K562 (cell line): Measurements from ENCODE around the gene ACSL6. TPM values are rescaled to one million over a fixed set of nuclear protein-coding genes. Genes with fewer than 3 reads are reported as not detected.

Experiments
- ATAC-seq: fragments of 200-7000 bp; cut with Tn5 transposase; 3 replicates; pipeline ENCODE4 v1.9.1; 2020; ENCODE audit warnings: moderate library complexity
- BruUV-seq: library from RNA; stranded (reverse); fragments of 400-500 nt; replicated peaks from 2 replicates; lab custom pipeline; 2021; lab: Mats Ljungman, UMichigan
- CTCF ChIA-PET: fragments of 300-600 bp; formaldehyde crosslinking; extraction: SDS; loops from one replicate; lab custom pipeline; 2021; ENCODE audit warnings: low intra/inter-chr PET ratio; lab: Yijun Ruan, JAX
- POLR2A ChIA-PET: fragments of 300-600, 350-650 bp; sonication (Branson Sonifier 250); formaldehyde crosslinking; extraction: SDS; loops from one replicate; lab custom pipeline; 2021; ENCODE audit warnings: antibody characterized with exemption, inconsistent platforms; lab: Yijun Ruan, JAX
- DNase-seq, 4 experiments: peaks; one replicate each; pipeline versions ENCODE4 v3.0.0 to v3.0.0-alpha.2; 2011 to 2018; ENCODE audit warnings: low spot score in 3 of 4, mixed read lengths in 3 of 4; ENCODE audit errors: extremely low read depth in 1 of 4
- FAIRE-seq: peaks from 2 replicates; lab custom pipeline; 2011; peaks lifted over from hg19 to GRCh38; lab: Jason Lieb, UNC
- H2AFZ ChIP-seq: 2 replicates; pipeline ENCODE4 v1.6.0; 2011; ENCODE audit warnings: low read depth, low read length, control low read depth, inconsistent platforms
- H3K27ac ChIP-seq: fragments of 200-600 bp; 3 replicates; pipeline ENCODE4 v1.8.0; 2011; ENCODE audit warnings: low read depth, mild to moderate bottlenecking, control low read depth, inconsistent platforms, low read length, moderate library complexity, mixed read lengths; ENCODE audit errors: extremely low read depth
- H3K27me3 ChIP-seq, 2 experiments: fragments of 300-600 bp in 1 of 2; 2 replicates in 1 of 2; 3 replicates in 1 of 2; pipeline versions ENCODE4 v1.6.0 to v1.8.0; 2011; ENCODE audit warnings: inconsistent platforms in 2 of 2, low read length in 2 of 2, mild to moderate bottlenecking in 1 of 2, mixed read lengths in 1 of 2, moderate library complexity in 1 of 2; ENCODE audit not compliant: control insufficient read depth in 2 of 2, insufficient read depth in 2 of 2
- H3K36me3 ChIP-seq: fragments of 300-600 bp; 3 replicates; pipeline ENCODE4 v1.8.0; 2011; ENCODE audit warnings: mild to moderate bottlenecking, low read length, inconsistent platforms; ENCODE audit not compliant: control insufficient read depth, insufficient read depth
- H3K4me1 ChIP-seq, 2 experiments: fragments of 200-600 bp in 1 of 2; replicated peaks in 1 of 2; 2 replicates in 1 of 2; 3 replicates in 1 of 2; pipeline versions ENCODE4 v1.5.1 to v1.8.0; 2011; ENCODE audit warnings: inconsistent platforms in 2 of 2, low read length in 2 of 2, mild to moderate bottlenecking in 1 of 2, mixed read lengths in 1 of 2, moderate library complexity in 1 of 2; ENCODE audit not compliant: control insufficient read depth in 2 of 2, insufficient read depth in 2 of 2
- H3K4me2 ChIP-seq: 2 replicates; pipeline ENCODE4 v1.6.1; 2011; ENCODE audit warnings: low read length, control low read depth, inconsistent platforms, mixed read lengths; ENCODE audit not compliant: insufficient read depth
- H3K4me3 ChIP-seq: fragments of 200-600 bp; sonication (generic), shearing (Covaris generic); 2 replicates; pipeline ENCODE4 v1.5.1; 2016; ENCODE audit warnings: control low read depth, inconsistent platforms
- H3K79me2 ChIP-seq: fragments of 200-600 bp; 3 replicates; pipeline ENCODE4 v1.8.0; 2011; ENCODE audit warnings: low read length, inconsistent platforms; ENCODE audit not compliant: control insufficient read depth, insufficient read depth
- H3K9ac ChIP-seq, 2 experiments: 2 replicates each; pipeline versions ENCODE4 v1.6.0 to v1.6.1; 2011; ENCODE audit warnings: low read depth in 2 of 2, low read length in 2 of 2, control low read depth in 1 of 2, inconsistent platforms in 1 of 2, mild to moderate bottlenecking in 1 of 2, mixed read lengths in 1 of 2; ENCODE audit not compliant: insufficient read depth in 1 of 2
- H3K9me1 ChIP-seq: one replicate; pipeline ENCODE4 v1.6.0; 2011; ENCODE audit warnings: inconsistent platforms, mild to moderate bottlenecking, low read length, moderate library complexity; ENCODE audit not compliant: control insufficient read depth, insufficient read depth
- H3K9me3 ChIP-seq: replicated peaks from 2 replicates; pipeline ENCODE4 v1.5.1; 2011; ENCODE audit warnings: low read depth, low read length, inconsistent platforms; ENCODE audit not compliant: control insufficient read depth, insufficient read depth
- H4K20me1 ChIP-seq: replicated peaks from 2 replicates; pipeline ENCODE4 v1.6.1; 2011; ENCODE audit warnings: low read length, inconsistent platforms, mixed read lengths; ENCODE audit not compliant: control insufficient read depth, insufficient read depth
- CBX1 ChIP-seq: sonication (generic); IDR thresholded peaks from 2 replicates; pipeline ENCODE4 v1.6.1; 2016; ENCODE audit warnings: antibody characterized with exemption, low read depth, mild to moderate bottlenecking
- CHCHD3 ChIP-seq: fragments of 250-450 bp; sonication (Bioruptor Pico); IDR thresholded peaks from 2 replicates; pipeline ENCODE4 v2.1.2; 2022; ENCODE audit warnings: mild to moderate bottlenecking
- HLTF ChIP-seq: fragments of 450-650 bp; IDR thresholded peaks from 2 replicates; pipeline ENCODE4 v1.6.1; 2016
- KLF6 ChIP-seq: fragments of 250-450 bp; sonication (Bioruptor Pico); IDR thresholded peaks from 2 replicates; pipeline ENCODE4 v1.4.0; 2020; ENCODE audit warnings: mild to moderate bottlenecking, moderate library complexity, borderline replicate concordance
- MCM3 ChIP-seq: fragments of 450-650 bp; IDR thresholded peaks from 2 replicates; pipeline ENCODE4 v1.6.1; 2016
- MECOM ChIP-seq: fragments of 250-450 bp; sonication (Bioruptor Pico); IDR thresholded peaks from 2 replicates; pipeline ENCODE4 v1.8.0; 2022; ENCODE audit warnings: inconsistent platforms
- NFE2 ChIP-seq: IDR thresholded peaks from 2 replicates; pipeline ENCODE4 v1.6.1; 2014; ENCODE audit warnings: antibody characterized with exemption, low read depth
- RAD21 ChIP-seq, 2 experiments: fragments of 250-450 bp in 1 of 2; fragments of 450-650 bp in 1 of 2; sonication (Bioruptor Pico) in 1 of 2; formaldehyde crosslinking in 1 of 2; IDR thresholded peaks in 1 of 2; conservative IDR thresholded peaks in 1 of 2; 2 replicates each; pipeline versions ENCODE4 v1.4.0 to v1.8.0; 2020 to 2022; ENCODE audit warnings: mild to moderate bottlenecking in 2 of 2, moderate library complexity in 1 of 2
- RFX1 ChIP-seq: fragments of 450-650 bp; IDR thresholded peaks from 2 replicates; pipeline ENCODE4 v1.6.1; 2016; ENCODE audit warnings: mild to moderate bottlenecking, moderate library complexity
- STAT6 ChIP-seq: sonication (generic); formaldehyde crosslinking; IDR thresholded peaks from 2 replicates; pipeline ENCODE4 v1.8.1; 2023; ENCODE audit warnings: mild to moderate bottlenecking, missing genetic modification reagents
- YY1 ChIP-seq, 3 experiments: IDR thresholded peaks; 2 replicates each; pipeline ENCODE4 v1.6.1; 2011; ENCODE audit warnings: low read length in 2 of 3, mild to moderate bottlenecking in 2 of 3, moderate library complexity in 2 of 3, borderline replicate concordance in 1 of 3, control low read depth in 1 of 3, low read depth in 1 of 3; ENCODE audit not compliant: insufficient read depth in 3 of 3, insufficient replicate concordance in 2 of 3, control insufficient read depth in 1 of 3, insufficient read length in 1 of 3; ENCODE audit errors: extremely low read depth in 1 of 3
- ZNF316 ChIP-seq: fragments of 450-650 bp; IDR thresholded peaks from 2 replicates; pipeline ENCODE4 v1.6.1; 2016
- WGBS: fragments of 100-300 bp; shearing (Covaris generic); methylation state at CpG from one replicate; pipeline ENCODE4 v1.1.6; 2016; ENCODE audit warnings: low coverage, mixed read lengths; ENCODE audit not compliant: insufficient coverage; ENCODE audit errors: missing lambda C conversion rate; 5-methylcytosine and 5-hydroxymethylcytosine counted together
- in situ Hi-C: fragments of 300-500 bp; cut with MboI; formaldehyde crosslinking; loops from 4 replicates; pipeline ENCODE4 v1.15.0; 2018; ENCODE audit warnings: inconsistent platforms, mixed read lengths
- intact Hi-C: fragments of 100-400 bp; cut with micrococcal nuclease; formaldehyde crosslinking; loops from 2 replicates; pipeline ENCODE4 v1.14.2; 2022
- polyA plus RNA-seq, 8 experiments: library from polyadenylated mRNA; depleted of rRNA in 4 of 8; stranded (reverse) in 5 of 8; unstranded in 3 of 8; fragments of >200 nt; fragmentation: Nextera tagmentation in 2 of 8; fragmentation: Illumina TruSeq in 1 of 8; extraction: Ambion mirVana in 2 of 8; extraction: Trizol in 1 of 8; gene quantifications; 2 replicates each; pipeline versions ENCODE4 v1.2.1 to v1.2.3, GENCODE V29; 2011 to 2014; ENCODE audit warnings: inconsistent platforms in 1 of 8, missing spikeins in 1 of 8
- total RNA-seq, 7 experiments: library from RNA; depleted of rRNA in 6 of 7; stranded (reverse); fragments of >200 nt in 6 of 7; fragmentation: Illumina TruSeq in 2 of 7; extraction: Trizol in 2 of 7; gene quantifications; 2 replicates each; pipeline versions ENCODE4 v1.2.1 to v1.2.3, GENCODE V29; 2011 to 2021; ENCODE audit warnings: low replicate concordance in 1 of 7
- TF ChIP-seq, protein P1 (sequence below): fragments of 250-450 bp; sonication (Bioruptor Pico); IDR thresholded peaks from 2 replicates; pipeline ENCODE4 v1.4.0; 2020
- TF ChIP-seq, protein P2 (sequence below): fragments of 250-450 bp; sonication (Bioruptor Pico); IDR thresholded peaks from 2 replicates; pipeline ENCODE4 v1.5.0; 2020; ENCODE audit warnings: mild to moderate bottlenecking

ACSL6 gene
- total and polyA plus RNA-seq, 9 of the 15 experiments (the other 6 are each of a cell fraction or from before 2014, with no cell fraction given) = 0.50 to 1.5 (median 0.69) TPM

- no peak for DNase-seq
- Histone ChIP-seq H4K20me1 (no peaks in the 10 kb centered on the region), H3K4me2 (no peak overlapping the region), H3K9me1 (no peaks in the 10 kb centered on the region), H3K4me1 (peaks cover 0 to 1% of the 10 kb centered on the region in 2 experiments; a peak in 1 of 5 replicates), H3K9ac (no peak overlapping the region), H3K27ac (no peak overlapping the region), H3K4me3 (no peak overlapping the region), H3K9me3 (no peaks in the 10 kb centered on the region), H3K79me2 (no peaks in the 10 kb centered on the region), H2AFZ (no peak overlapping the region), H3K36me3 (no peaks in the 10 kb centered on the region), H3K27me3 (no peaks in the 10 kb centered on the region)
- no peak for FAIRE-seq
- no peak for ATAC-seq
- no TSS peak for BruUV-seq
- intact Hi-C loops = no loop called here
- POLR2A ChIA-PET = no interaction called here
- 21% methylated on average over 1 of the region's 1 CpG for WGBS
- CTCF ChIA-PET = no interaction called here
- in situ Hi-C loops = no loop called here
- TF ChIP-seq CHCHD3 (CRISPR knock-in tag) (no peak), HLTF (no peak), STAT6 (CRISPR knock-in tag) (no peak), MECOM (no peak), NFE2 (0 out of 2 replicates have a peak, but pooled peaks have one; percentile 11), ZNF316 (peak; percentile 49; the same call in 1 of the 2 replicates), CBX1 (no peak), MCM3 (no peak), KLF6 (CRISPR knock-in tag) (no peak), RFX1 (no peak), YY1 (IDR thresholded peaks at IDR 0.05; ENCODE audit: borderline replicate concordance in 1 of 3, control insufficient read depth in 1 of 3, extremely low read depth in 1 of 3, insufficient read depth in 3 of 3, insufficient read length in 1 of 3, insufficient replicate concordance in 2 of 3, low read depth in 1 of 3, low read length in 2 of 3) (no peak), RAD21 (CRISPR knock-in tag; conservative IDR thresholded peaks at IDR 0.05 in 1 of 2, IDR thresholded peaks at IDR 0.05 in 1 of 2) (no peak)
- TF ChIP-seq, protein P1, sequence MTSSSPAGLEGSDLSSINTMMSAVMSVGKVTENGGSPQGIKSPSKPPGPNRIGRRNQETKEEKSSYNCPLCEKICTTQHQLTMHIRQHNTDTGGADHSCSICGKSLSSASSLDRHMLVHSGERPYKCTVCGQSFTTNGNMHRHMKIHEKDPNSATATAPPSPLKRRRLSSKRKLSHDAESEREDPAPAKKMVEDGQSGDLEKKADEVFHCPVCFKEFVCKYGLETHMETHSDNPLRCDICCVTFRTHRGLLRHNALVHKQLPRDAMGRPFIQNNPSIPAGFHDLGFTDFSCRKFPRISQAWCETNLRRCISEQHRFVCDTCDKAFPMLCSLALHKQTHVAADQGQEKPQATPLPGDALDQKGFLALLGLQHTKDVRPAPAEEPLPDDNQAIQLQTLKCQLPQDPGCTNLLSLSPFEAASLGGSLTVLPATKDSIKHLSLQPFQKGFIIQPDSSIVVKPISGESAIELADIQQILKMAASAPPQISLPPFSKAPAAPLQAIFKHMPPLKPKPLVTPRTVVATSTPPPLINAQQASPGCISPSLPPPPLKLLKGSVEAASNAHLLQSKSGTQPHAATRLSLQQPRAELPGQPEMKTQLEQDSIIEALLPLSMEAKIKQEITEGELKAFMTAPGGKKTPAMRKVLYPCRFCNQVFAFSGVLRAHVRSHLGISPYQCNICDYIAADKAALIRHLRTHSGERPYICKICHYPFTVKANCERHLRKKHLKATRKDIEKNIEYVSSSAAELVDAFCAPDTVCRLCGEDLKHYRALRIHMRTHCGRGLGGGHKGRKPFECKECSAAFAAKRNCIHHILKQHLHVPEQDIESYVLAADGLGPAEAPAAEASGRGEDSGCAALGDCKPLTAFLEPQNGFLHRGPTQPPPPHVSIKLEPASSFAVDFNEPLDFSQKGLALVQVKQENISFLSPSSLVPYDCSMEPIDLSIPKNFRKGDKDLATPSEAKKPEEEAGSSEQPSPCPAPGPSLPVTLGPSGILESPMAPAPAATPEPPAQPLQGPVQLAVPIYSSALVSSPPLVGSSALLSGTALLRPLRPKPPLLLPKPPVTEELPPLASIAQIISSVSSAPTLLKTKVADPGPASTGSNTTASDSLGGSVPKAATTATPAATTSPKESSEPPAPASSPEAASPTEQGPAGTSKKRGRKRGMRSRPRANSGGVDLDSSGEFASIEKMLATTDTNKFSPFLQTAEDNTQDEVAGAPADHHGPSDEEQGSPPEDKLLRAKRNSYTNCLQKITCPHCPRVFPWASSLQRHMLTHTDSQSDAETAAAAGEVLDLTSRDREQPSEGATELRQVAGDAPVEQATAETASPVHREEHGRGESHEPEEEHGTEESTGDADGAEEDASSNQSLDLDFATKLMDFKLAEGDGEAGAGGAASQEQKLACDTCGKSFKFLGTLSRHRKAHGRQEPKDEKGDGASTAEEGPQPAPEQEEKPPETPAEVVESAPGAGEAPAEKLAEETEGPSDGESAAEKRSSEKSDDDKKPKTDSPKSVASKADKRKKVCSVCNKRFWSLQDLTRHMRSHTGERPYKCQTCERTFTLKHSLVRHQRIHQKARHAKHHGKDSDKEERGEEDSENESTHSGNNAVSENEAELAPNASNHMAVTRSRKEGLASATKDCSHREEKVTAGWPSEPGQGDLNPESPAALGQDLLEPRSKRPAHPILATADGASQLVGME = no peak
- TF ChIP-seq, protein P2, sequence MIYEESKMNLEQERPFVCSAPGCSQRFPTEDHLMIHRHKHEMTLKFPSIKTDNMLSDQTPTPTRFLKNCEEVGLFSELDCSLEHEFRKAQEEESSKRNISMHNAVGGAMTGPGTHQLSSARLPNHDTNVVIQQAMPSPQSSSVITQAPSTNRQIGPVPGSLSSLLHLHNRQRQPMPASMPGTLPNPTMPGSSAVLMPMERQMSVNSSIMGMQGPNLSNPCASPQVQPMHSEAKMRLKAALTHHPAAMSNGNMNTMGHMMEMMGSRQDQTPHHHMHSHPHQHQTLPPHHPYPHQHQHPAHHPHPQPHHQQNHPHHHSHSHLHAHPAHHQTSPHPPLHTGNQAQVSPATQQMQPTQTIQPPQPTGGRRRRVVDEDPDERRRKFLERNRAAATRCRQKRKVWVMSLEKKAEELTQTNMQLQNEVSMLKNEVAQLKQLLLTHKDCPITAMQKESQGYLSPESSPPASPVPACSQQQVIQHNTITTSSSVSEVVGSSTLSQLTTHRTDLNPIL (CRISPR knock-in tag) = no peak
Observed at GRCh38 chr5:131950706-131951105, 60.8 kb downstream of the ACSL6 start.
